SK-N-MC (cell line): ENCODE measurements around the gene LTBP1.

ENCODE experiments used
- EZH2 ChIP-seq: fragments of 200-600 bp; sonication (generic); IDR thresholded peaks from one replicate; pipeline ENCODE4 v1.6.1; 2017; ENCODE audit warnings: antibody characterized with exemption
- FOXP2 ChIP-seq: optimal IDR thresholded peaks from 2 replicates; pipeline ENCODE3; 2011; ENCODE audit warnings: mild to moderate bottlenecking, moderate library complexity; ENCODE audit not compliant: insufficient read depth; ENCODE audit errors: extremely low read length, control extremely low read depth
- POLR2AphosphoS5 ChIP-seq: IDR thresholded peaks from 2 replicates; pipeline ENCODE4 v1.6.1; 2012; ENCODE audit warnings: mild to moderate bottlenecking, low read depth, low read length, borderline replicate concordance

DNA sequence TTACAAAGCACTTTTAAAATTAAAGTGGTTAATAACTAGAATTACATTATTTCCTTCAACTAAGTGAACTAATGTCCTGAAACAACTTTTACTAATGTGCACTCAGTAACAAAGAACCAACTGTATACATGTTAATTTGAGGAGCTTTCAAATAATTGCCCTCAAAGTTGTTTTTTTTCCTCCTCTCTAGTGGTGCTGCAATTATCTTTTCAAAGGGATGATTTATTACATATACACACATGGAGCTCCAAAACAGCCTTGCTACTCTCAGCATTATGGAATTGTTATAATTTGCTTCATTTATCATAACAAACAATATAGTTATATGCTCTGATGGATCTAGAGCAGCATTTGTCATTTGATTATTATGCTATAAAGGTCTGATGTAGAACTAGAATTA lies 283.4 kb downstream of the LTBP1 start:
- no peak for TF ChIP-seq EZH2
- TF ChIP-seq POLR2AphosphoS5: no peak
- no peak for TF ChIP-seq FOXP2
